ENCODE results near the gene HMG20A. TPM values are rescaled to one million over a fixed set of nuclear protein-coding genes. Genes with fewer than 3 reads are reported as not detected.

The HMG20A gene
- total and polyA plus RNA-seq, 2 experiments from 2014 or later: 17.8 to 57.8 TPM

DNA sequence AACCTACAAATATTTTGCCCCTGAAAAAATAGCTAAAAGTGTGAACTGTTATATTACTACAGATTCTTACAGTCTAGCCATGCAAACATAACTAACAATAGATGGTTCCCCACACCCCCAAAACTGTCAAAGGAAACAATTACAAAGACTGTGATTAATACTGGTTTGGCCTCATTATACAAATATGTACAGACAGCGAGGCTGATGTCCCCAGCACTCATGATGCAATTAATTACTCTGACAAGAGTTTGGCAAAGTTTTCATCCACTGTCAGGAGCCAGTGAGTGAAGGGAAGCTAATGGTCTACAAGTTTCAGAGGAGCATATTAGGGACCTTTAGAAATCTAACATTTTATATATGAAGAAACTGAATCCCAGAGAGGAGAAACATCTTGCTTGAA is 61.0 kb downstream of the HMG20A start:
- Histone ChIP-seq H3K36me3 (ENCODE audit: insufficient read depth) (peaks cover 12% of the 10 kb centered on the region; the same call in 1 of the 2 replicates), H3K4me1 (ENCODE audit: insufficient read depth) (peaks cover 30% of the 10 kb centered on the region), H3F3A (replicated peaks; ENCODE audit: low read depth) (no peaks in the 10 kb centered on the region), H3K27ac (ENCODE audit: low read depth) (peak overlapping the region; percentile 81), H3K27me3 (ENCODE audit: insufficient read depth) (no peaks in the 10 kb centered on the region), H3K9me2 (ENCODE audit: insufficient read depth) (no peaks in the 10 kb centered on the region), H3K4me2 (peak overlapping the region; percentile 40; the same call in 1 of the 2 replicates), H2AFZ (no peak overlapping the region), H3K4me3 (no peak overlapping the region), H4K20me1 (replicated peaks; ENCODE audit: insufficient read depth) (no peaks in the 10 kb centered on the region), H3K79me2 (replicated peaks; ENCODE audit: insufficient read depth) (no peaks in the 10 kb centered on the region)
- H3K9me3 Mint-ChIP-seq: no peaks in the 10 kb centered on the region
- H3K36me3 Mint-ChIP-seq (ENCODE audit: low read depth): peaks cover 47% of the 10 kb centered on the region
- no peak overlapping the region for H3K4me3 Mint-ChIP-seq
- peaks cover 46% of the 10 kb centered on the region for H3K4me1 Mint-ChIP-seq
- ATAC-seq (no peak), DNase-seq (ENCODE audit: low spot score) (no peak)
- TF ChIP-seq NANOG (IDR thresholded peaks at IDR 0.05; ENCODE audit: borderline replicate concordance): no peak
- no peak for TF ChIP-seq ZNF114 (CRISPR knock-in tag; IDR thresholded peaks at IDR 0.05)
- TF ChIP-seq, protein P1, sequence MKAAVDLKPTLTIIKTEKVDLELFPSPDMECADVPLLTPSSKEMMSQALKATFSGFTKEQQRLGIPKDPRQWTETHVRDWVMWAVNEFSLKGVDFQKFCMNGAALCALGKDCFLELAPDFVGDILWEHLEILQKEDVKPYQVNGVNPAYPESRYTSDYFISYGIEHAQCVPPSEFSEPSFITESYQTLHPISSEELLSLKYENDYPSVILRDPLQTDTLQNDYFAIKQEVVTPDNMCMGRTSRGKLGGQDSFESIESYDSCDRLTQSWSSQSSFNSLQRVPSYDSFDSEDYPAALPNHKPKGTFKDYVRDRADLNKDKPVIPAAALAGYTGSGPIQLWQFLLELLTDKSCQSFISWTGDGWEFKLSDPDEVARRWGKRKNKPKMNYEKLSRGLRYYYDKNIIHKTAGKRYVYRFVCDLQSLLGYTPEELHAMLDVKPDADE (IDR thresholded peaks at IDR 0.05): no peak
- TF ChIP-seq JUNB (IDR thresholded peaks at IDR 0.05; ENCODE audit: unreplicated experiment): no peak
- TF ChIP-seq, protein P2, sequence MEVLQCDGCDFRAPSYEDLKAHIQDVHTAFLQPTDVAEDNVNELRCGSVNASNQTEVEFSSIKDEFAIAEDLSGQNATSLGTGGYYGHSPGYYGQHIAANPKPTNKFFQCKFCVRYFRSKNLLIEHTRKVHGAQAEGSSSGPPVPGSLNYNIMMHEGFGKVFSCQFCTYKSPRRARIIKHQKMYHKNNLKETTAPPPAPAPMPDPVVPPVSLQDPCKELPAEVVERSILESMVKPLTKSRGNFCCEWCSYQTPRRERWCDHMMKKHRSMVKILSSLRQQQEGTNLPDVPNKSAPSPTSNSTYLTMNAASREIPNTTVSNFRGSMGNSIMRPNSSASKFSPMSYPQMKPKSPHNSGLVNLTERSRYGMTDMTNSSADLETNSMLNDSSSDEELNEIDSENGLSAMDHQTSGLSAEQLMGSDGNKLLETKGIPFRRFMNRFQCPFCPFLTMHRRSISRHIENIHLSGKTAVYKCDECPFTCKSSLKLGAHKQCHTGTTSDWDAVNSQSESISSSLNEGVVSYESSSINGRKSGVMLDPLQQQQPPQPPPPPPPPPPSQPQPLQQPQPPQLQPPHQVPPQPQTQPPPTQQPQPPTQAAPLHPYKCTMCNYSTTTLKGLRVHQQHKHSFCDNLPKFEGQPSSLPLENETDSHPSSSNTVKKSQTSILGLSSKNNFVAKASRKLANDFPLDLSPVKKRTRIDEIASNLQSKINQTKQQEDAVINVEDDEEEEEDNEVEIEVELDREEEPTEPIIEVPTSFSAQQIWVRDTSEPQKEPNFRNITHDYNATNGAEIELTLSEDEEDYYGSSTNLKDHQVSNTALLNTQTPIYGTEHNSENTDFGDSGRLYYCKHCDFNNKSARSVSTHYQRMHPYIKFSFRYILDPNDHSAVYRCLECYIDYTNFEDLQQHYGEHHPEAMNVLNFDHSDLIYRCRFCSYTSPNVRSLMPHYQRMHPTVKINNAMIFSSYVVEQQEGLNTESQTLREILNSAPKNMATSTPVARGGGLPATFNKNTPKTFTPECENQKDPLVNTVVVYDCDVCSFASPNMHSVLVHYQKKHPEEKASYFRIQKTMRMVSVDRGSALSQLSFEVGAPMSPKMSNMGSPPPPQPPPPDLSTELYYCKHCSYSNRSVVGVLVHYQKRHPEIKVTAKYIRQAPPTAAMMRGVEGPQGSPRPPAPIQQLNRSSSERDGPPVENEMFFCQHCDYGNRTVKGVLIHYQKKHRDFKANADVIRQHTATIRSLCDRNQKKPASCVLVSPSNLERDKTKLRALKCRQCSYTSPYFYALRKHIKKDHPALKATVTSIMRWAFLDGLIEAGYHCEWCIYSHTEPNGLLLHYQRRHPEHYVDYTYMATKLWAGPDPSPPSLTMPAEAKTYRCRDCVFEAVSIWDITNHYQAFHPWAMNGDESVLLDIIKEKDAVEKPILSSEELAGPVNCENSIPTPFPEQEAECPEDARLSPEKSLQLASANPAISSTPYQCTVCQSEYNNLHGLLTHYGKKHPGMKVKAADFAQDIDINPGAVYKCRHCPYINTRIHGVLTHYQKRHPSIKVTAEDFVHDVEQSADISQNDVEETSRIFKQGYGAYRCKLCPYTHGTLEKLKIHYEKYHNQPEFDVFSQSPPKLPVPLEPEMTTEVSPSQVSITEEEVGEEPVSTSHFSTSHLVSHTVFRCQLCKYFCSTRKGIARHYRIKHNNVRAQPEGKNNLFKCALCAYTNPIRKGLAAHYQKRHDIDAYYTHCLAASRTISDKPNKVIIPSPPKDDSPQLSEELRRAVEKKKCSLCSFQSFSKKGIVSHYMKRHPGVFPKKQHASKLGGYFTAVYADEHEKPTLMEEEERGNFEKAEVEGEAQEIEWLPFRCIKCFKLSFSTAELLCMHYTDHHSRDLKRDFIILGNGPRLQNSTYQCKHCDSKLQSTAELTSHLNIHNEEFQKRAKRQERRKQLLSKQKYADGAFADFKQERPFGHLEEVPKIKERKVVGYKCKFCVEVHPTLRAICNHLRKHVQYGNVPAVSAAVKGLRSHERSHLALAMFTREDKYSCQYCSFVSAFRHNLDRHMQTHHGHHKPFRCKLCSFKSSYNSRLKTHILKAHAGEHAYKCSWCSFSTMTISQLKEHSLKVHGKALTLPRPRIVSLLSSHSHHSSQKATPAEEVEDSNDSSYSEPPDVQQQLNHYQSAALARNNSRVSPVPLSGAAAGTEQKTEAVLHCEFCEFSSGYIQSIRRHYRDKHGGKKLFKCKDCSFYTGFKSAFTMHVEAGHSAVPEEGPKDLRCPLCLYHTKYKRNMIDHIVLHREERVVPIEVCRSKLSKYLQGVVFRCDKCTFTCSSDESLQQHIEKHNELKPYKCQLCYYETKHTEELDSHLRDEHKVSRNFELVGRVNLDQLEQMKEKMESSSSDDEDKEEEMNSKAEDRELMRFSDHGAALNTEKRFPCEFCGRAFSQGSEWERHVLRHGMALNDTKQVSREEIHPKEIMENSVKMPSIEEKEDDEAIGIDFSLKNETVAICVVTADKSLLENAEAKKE (CRISPR knock-in tag; IDR thresholded peaks at IDR 0.05): no peak
- TF ChIP-seq, protein P3, sequence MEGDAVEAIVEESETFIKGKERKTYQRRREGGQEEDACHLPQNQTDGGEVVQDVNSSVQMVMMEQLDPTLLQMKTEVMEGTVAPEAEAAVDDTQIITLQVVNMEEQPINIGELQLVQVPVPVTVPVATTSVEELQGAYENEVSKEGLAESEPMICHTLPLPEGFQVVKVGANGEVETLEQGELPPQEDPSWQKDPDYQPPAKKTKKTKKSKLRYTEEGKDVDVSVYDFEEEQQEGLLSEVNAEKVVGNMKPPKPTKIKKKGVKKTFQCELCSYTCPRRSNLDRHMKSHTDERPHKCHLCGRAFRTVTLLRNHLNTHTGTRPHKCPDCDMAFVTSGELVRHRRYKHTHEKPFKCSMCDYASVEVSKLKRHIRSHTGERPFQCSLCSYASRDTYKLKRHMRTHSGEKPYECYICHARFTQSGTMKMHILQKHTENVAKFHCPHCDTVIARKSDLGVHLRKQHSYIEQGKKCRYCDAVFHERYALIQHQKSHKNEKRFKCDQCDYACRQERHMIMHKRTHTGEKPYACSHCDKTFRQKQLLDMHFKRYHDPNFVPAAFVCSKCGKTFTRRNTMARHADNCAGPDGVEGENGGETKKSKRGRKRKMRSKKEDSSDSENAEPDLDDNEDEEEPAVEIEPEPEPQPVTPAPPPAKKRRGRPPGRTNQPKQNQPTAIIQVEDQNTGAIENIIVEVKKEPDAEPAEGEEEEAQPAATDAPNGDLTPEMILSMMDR (conservative IDR thresholded peaks at IDR 0.05; ENCODE audit: low read depth in 2 of 2): no peak
- no peak for TF ChIP-seq POLR2AphosphoS5 (IDR thresholded peaks at IDR 0.05; ENCODE audit: low read depth)
- no peaks in the 10 kb centered on the region for H3K27me3 Mint-ChIP-seq (ENCODE audit: insufficient read depth, low read depth, poor library complexity)
- H3K27ac Mint-ChIP-seq: peak overlapping the region; percentile 61

All from GM23338 (cell line).